Keratinocyte (primary cell): ENCODE measurements around the gene CFAP73.

Experiments used
- CTCF ChIP-seq, 3 experiments: IDR thresholded peaks in 1 of 3; conservative IDR thresholded peaks in 1 of 3; optimal IDR thresholded peaks in 1 of 3; 2 replicates in 2 of 3; 3 replicates in 1 of 3; pipeline versions ENCODE3 to v1.5.1; 2011; ENCODE audit warnings: low read length in 3 of 3, mild to moderate bottlenecking in 3 of 3, moderate library complexity in 2 of 3, control low read depth in 1 of 3, inconsistent platforms in 1 of 3; ENCODE audit not compliant: insufficient read depth in 2 of 3; ENCODE audit errors: extremely low read depth in 1 of 3
- EZH2 ChIP-seq: IDR thresholded peaks from one replicate; pipeline ENCODE4 v1.6.1; 2012; ENCODE audit warnings: inconsistent platforms, mild to moderate bottlenecking, low read length, moderate library complexity

GRCh38 chr12:113208041-113208934, 58.8 kb downstream of the CFAP73 start:
- TF ChIP-seq CTCF (optimal IDR thresholded peaks at IDR 0.05 in 1 of 3, IDR thresholded peaks at IDR 0.05 in 1 of 3, conservative IDR thresholded peaks at IDR 0.05 in 1 of 3; ENCODE audit: extremely low read depth in 1 of 3, insufficient read depth in 2 of 3, low read length in 3 of 3) (no peak), EZH2 (no peak)
